ENCODE results near the gene DIPK1A.

The DIPK1A gene

GRCh38 chr1:92961131-92961895, at the start of gene DIPK1A:
Gene DIPK1A, minus strand, starts transcription at chr1:92961462. Its CDS starts 33 bp downstream, at chr1:92961429.
- DNase-seq: peak; percentile 66 to 71

DNA sequence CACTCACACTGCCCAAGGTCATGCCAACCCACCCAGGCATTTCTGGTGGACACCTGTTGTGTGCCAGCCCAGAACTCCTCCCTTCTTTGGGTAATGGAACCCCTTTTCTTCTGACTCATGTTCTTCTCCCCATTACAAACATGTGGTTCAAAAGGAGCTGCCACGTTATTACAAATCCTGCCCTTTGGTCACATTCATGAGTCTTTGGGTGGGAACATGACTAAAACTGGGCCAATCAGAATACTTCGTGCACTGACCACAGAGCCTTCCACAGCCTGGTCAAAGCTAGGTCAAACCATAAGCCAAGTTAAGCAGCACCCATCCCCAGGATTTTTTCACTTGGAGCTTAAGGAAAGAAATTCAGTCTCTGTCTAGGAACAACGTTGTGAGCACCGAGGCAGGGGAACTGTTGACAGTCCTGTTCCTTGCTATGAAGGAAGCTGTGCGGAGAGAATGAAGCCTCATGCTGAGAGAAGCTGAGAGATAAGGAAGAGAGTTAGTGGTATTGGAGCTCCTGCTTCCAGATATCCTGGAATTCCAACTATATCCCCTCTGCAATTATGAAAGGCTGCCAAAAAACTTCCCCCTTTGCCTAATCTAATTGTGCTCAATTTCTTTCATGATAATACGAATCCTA, 46.8 kb upstream of the DIPK1A start:
- DNase-seq: no peak

DNA sequence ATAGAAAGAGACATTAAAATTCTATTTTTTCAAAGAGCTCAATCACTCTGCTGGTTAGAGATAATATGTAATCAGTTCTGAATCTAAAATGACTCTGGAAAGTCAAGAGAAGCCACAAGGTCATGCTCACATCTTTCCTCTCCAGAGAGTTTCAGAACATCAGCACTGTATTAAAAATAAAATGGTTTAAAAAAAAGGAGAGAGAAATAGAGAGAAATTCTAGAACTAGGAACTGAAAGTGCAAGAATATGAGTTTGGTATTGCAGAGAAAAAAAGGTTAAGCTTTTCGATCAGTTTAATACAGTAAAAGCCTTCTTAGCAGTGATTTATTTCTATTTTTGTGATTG, 44.0 kb upstream of the DIPK1A start:
- no peak for DNase-seq

DNA sequence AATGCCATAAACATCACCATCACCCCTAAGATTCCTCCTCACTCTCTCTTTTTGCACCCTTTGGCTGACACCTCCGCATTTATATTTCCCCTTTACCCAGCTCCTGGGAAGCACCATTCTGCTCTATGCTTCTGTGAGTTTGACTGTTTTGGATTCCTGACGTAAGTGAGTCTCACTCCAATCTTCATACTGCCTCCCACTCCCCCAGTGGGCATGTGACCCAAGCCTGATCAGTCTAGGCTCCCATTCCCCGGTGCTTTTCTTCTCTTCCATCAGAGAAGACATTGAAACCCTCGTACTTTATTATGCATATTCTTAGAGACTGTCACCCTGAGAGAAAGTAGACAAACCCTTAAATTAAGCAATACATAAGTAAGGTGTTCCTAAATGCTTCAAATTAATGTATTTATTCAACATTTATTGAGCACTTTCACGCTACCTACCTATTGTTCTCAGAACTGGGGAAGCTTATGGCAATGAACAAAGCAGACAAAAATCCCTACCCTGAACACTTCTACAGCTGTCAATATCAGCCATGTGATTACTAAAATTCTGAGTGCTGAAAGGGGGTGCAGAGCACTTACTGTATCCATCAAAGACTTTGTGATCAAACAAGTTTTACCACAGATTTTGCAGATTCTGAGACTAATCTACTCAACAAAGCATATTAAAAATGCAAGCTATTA, 43.4 kb upstream of the DIPK1A start:
- DNase-seq: no peak

GRCh38 chr1:93003981-93004380, 42.7 kb upstream of the DIPK1A start:
- no peak for DNase-seq

DNA sequence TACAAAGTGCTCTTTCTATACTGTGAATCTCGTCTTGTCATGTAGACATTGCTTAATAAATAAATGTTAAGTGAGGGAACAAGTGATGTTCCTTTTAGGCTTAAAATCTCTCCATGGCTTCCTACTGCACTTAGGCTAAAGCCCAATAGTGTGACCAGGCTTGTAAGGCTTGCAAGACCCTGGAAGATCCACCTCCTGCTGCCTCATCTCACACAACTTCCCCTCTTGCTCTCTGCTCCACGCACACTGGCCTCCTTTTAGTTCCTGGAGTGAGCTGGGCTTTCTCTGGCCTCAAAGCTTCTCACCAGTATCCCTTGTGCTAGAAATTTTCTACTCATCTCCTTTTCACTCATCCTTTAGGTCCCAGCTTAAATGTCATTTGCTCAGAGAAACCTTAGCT, 41.5 kb upstream of the DIPK1A start:
- DNase-seq: no peak

DNA sequence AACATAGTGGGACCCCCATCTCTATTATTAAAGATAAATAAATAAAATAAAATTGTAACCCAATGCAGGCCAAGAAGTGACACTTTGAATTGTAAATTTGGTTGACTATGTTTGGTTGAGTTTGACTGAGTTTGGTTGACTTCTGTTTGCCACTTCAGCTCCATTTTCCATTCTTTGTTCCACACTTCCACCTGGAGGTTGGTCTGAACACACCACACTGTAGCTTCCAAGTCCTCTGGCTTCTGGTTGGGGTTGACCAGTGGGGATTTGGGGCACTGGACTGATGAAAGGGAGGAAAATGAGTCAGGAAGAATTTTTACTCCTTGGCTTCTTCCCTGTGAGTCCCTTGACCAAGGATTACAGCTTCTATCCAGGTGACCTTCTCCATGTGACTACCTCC, 40.6 kb upstream of the DIPK1A start:
- DNase-seq: no peak

DNA sequence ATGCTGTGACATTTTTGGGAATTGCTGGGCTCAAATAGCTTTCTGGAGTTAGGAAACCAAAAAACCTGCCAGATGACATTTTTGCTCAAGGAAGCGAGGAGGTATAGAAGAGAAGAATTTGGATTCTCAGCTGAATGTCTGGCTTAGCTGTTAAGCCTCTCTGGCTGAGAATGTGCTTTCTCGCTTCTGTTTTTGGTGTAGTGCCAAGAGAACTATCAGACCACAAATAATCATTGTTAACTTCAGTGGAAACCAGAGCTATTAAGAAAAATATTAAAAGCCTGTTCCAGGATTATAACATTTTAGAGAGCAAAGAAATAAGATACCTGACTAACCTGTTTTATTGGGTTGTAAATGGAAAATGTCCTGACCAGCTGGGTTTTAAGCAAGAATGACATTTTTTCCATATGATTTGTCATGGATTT, 39.5 kb upstream of the DIPK1A start:
- DNase-seq: no peak

DNA sequence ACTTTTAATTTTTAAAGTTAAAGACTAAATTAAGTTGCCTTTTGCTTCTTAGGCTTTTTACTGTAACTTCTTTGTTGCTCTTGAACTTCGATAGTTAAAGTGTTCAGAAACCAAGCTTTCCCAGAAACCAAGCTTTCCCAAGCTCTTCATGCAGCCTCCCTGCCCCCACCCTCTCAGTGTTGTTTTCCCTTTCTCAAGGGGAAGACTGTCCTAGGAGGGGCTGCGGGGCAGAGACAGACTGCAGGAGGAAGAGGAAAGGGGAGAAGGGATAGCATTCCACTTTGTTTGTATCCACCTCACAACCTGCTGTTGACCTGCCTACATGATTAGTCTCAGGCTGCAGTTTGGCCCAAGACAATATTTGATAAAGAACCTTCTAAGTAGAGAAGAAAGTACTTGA, 39.0 kb upstream of the DIPK1A start:
- DNase-seq: no peak

- no peak for DNase-seq
Observed at GRCh38 chr1:92998821-92999220, 37.6 kb upstream of the DIPK1A start.

GRCh38 chr1:92995441-92996430, 34.5 kb upstream of the DIPK1A start:
- no peak for DNase-seq

DNA sequence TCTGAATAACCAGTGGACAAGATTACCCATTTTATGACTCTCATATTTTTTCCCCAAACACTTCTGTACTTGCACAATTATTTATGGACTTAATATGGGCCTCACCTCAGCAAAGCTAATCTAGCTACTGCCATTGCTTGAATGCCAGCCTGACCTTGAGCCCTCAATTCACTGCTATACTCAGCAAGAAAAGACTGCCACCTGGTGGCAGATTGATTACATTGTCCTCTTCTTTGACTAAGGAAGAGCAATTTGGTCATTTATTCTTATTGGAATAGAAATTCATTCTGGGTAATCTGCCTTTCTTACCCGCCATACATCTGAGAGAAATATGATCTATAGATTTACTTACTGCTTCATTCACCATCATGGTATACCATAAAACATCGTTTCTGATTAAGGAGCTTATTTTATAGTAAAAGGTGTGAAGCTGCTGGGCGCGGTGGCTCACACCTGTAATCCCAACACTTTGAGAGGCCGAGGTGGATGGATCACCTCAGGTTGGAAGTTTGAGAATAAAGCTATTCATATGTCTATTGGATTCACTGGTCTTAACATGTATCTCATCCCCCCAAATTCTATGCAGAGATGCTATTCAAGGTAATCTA, 32.9 kb upstream of the DIPK1A start:
- peak; percentile 36 to 62 for DNase-seq

GRCh38 chr1:92993581-92993980, 32.3 kb upstream of the DIPK1A start:
- DNase-seq: no peak

GRCh38 chr1:92992877-92993276, 31.6 kb upstream of the DIPK1A start:
- DNase-seq: no peak

DNA sequence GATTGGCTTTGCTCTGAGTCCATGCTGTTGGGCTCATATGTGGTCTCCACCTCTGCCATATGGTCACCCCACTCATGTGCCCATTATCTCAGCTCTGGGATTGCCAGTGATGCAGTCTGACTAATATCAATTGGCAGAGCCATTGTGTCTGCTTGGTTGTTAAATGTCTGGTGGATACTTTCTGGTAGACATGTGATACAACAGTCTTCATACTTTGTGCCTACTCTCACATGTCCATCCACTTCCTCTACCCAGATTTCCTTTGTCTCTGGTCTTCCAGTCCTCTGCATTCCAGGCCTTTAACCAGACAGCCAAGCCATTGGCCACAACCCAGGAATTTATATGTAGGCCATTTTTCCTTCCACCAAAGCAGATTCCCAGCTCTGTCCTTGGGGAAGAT, 30.8 kb upstream of the DIPK1A start:
- no peak for DNase-seq

- DNase-seq: no peak
Observed at GRCh38 chr1:92990828-92991227, 29.6 kb upstream of the DIPK1A start.

DNA sequence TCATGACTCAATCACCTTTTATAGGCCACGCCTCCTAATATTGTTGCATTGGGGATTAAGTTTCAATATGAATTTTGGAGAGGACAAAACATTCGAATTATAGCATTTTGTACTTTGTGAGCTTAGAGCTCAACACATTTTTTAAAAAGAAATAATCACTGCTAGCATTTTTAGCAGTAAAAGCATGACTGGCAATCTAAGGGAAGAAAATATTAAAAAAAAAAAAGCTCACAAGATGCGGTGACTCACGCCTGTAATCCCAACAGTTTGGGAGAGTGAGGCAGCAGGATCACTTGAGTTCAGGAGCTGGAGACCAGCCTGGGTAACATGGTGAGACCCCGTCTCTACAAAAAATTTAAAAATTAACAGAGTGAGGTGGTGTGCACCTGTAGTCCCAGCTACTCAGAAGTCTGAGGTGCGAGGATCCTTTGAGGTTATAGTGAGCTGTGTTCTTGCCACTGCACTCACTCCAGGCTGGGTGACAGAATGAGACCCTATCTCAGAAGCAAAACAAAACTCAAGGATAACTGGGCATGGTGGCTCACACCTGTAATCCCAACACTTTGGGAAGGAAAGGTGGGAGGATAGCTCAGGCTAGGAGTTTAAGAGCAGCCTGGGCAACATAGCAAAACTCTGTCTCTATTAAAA, 28.8 kb upstream of the DIPK1A start:
- DNase-seq: no peak

- no peak for DNase-seq
Observed at GRCh38 chr1:92989253-92989652, 28.0 kb upstream of the DIPK1A start.

DNA sequence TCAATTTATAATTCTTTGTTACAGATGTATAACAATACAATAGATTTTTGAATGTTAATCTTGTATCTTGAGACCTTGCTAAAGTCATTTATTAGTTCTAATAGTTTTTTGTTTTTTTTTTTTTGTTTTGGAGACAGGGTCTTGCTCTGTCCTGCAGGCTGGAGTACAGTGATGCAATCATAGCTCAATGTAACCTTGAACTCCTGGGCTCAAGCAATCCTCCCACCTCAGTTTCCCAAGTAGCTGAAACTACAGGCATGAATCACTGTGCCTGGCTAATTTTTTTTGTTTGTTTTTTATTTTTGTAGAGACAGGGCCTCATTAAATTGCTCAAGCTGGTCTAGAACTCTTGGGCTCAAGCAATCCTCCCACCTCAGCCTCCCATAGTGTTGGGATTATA, 26.2 kb upstream of the DIPK1A start:
- DNase-seq: no peak

GRCh38 chr1:92985101-92985500, 23.8 kb upstream of the DIPK1A start:
- no peak for DNase-seq

DNA sequence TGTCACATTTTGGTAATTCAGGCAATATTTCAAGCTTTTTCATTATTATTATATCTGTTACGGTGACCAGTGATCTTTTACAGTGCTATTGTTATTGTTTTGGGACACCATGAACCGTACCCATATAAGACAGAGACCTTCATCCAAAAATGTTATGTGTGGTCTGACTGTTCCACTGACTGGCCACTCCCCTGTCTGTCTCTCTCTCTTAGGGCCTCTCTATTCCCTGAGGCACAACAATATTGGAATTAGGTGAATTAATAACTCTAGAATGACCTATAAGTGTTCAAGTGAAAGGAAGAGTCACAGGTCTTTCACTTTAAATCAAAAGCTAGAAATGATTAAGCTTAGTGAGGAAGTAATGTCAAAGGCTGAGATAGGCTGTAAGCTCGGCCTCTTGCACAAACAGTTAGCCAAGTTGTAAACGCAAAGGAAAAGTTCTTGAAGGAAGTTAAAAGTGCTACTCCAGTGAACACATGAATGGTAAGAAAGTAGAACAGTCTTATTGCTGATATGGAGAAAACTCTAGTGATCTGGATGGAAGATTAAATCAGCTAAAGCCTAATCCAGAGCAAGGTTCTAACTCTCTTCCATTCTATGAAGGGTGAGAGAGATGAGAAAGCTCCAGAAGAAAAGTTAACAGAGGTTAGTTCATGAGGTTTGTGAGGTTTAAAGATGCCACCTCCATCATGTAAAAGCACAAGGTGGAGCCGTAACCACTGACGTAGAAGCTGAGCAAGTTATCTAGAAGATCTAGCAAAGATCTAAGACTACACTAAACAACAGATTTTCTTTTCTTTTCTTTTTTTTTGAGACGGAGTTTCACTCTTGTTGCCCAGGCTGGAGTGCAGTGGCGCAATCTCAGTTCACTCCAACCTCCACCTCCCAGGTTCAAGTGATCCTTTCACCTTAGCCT, 19.7 kb upstream of the DIPK1A start:
- DNase-seq: no peak
